HG03565 (cell line): Measurements from ENCODE around the gene TDRD15.
"Not testable (repeated sequence)": the region's sequence is repeated elsewhere in the genome, so short reads cannot be mapped to it uniquely, and the experiment has no call there.

ENCODE experiments used
- ATAC-seq: cut with Tn5 transposase; IDR thresholded peaks from one replicate; pipeline ENCODE4 v1.9.1; 2021; ENCODE audit warnings: mild to moderate bottlenecking, moderate library complexity; ENCODE audit not compliant: unreplicated experiment

The TDRD15 gene

DNA sequence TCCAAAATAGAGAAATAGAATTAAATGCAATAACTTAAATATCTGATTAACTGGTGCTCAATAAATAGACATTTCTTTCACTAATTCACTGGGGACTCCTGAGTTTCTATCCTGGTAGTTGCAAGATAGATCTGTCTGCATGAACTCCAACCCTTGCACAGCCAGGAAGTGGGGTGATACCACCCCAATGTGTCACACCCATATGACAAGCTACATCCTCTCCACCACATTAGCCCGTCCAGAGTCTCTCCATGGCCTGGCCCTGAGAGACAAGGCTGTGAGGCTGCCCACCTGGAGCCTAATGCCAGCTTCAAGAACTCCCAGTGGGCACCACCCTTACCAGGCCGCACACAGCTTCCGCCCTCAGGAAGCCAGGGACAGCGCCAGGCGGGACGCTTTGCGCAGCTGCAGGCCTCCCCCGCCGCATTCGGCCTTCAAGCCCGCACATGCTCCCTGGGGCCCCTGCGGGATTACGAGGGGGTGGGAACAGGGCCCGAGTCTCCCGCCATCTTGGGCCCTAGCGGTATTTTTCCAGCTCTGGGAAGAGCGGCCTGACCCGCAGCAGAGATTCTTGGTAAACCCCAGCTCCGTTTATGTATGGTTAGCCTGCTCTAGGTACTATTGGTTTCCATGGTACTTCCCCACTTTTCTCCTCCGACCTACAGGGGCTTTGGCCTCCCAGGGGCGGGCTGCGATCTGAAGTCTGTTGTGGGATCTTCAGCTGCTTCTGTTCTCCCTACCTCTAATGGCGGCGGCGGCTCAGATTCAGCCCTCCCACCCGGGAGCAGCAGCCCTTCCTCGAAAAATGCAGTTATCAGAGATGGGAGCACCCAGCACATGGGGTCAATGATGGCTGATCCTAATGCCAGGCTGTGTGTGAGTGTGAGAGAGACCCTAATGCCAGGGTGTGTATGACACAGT lies at the start of gene TDRD15:
Gene TDRD15 (plus strand): TSS at position 496 of the 921 bp plus-strand sequence. CDS start 13,500 bp downstream, outside the sequence.
- ATAC-seq = no peak

DNA sequence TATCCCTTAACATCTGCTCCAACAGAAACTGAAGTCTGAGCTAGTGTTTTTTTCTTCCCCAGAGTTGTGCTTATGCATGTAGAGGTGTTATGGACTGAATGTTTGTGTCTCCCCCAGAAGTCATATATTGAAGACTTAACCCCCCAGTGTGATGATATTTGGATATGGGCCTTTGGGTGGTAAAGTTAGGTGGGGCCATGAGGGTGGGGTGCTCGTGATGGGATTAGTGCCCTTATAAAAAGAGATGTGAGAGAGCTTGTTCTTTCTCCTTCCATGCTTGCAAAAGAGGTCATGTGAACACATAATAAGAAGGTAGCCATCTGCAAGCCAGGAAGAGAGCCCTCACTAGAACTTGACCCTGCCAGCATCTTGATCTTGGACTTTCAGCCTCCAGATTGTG lies 45.5 kb upstream of the TDRD15 start:
- ATAC-seq = no peak

DNA sequence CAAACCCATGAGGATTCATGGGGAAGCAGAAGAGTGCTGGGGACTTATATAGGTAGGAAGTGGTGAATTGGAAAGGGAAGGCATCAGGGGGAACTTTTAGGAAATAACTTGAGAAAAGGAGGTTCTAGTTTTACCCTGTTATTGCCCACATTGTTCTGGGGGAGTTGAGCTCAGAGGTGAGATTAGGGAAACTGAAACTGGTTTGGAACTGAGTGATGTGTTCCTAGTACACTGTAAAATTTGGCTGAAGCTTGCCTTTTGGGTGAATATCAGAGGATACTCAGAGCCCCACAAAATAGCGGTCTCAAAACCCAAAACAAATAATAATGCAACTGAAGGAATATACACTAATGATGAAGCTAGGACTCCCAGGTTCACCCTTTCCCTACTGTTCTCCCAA lies 40.3 kb upstream of the TDRD15 start:
- no peak for ATAC-seq

DNA sequence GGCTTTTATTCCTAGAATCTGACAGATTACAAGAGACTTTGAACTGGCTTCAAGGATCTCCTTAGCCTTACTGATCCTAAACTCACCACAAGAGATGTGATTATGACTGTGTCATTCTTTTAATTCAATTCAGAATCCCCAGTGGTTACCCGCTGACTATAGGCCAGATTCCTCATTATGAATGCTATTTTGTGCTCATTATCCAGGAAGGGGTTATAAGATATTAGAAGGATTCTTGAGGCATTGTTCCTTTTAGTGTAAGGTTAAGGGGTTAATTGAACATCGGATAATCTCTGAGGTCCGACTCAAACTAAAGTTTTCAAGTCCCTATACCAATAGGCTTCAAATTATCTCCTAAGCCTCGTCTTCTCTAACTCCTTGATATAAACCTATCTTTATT lies 39.4 kb upstream of the TDRD15 start:
- no peak for ATAC-seq

DNA sequence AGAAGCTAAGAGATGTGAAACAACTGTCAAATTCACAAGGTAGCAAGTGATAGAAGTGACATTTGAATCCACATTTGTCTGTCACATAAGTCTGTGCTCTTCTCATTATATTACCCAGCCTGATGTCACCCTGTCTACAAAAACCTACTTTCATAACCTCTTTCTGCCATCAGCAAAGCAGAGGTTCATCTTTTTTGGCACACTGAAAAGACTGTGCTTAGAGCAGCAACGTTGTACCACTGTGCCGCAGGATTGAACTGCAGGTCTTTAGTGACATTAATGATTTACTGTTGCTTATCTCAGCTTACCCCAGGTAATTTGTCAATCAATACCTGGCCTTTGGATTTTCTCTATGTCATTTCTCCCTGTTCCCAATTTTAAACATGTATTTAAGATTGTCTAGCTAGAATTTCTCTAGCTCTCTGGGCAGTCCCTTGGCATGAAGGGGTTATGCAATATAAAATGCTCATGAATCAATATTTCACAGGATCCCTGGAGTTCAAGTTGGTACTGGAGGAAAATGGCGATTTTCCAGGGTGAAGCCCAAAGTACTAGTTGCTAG lies 31.4 kb upstream of the TDRD15 start:
- no peak for ATAC-seq

DNA sequence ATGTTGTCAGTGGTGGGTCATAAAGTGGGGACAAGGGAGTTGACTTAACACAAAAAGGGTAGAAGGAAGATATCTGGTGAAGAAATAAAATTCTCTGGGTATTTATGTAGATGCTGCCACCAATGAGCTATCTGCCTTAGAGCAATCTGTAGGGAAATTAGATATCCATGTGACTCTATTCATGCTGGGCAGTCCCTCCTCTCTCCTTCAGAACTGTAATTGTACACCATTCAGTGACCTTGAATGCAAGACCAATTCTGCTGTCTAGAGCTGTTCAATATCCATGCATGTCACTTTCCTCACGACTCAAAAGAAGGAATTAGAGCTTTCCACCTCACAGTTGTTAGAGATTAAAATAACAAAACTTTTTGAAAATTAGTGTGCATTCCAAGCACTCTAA lies 28.6 kb upstream of the TDRD15 start:
- ATAC-seq = no peak

DNA sequence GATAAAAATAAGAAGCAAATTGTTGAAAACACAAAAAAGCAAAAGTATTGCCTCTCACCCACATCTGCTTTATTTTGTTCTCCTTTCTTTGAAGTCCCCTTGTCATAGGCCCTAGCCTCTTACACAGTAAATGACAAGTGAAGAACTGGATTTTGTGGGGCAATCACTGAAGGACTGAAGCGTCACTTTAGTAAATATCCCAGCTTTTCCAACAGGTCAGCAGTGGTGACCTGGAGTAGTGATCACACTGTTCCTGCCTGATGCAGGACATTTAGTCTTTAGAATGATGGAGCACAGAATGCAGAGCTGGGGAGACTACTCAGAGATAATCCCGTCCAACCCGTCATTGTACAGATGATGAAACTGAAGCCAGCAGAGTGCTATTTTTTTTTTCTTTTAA lies 28.1 kb upstream of the TDRD15 start:
- ATAC-seq = no peak

DNA sequence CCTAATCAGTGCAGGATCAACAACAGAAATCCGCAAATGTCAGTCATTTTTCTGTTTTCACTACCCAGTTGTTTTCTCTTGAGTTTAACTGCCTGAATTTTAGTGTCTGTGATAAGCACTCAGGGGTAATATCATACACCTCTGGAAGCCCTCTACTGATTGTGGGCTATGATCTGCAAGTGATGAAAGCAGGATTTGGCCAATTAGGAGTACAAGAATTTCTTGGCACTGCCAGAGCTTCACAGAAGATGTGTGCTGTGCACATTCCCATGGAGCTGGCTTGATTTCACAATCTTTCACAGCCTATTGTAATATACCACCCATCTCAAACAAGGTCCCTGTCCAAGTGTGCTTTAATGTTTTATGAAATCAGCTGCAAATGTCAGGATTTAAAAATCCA lies 27.3 kb upstream of the TDRD15 start:
- no peak for ATAC-seq

DNA sequence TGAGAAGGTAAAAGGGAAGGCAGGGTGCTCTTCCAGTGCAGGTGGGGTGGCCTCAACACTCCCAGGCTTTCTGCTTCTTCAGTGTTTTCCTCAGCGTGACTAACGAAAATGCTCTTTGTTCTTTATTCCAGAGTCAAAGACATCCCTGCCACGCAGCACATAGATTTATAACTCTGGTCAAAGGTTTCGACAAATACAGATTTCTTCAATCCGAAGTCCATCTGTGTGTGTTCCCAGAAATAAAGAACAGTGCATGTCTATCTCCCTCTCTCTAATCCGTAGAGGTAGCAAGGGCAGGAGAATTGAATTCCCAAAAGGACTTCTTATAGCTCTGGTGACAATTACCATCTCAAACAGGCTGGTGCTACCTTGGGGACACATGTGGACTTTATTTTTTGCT lies 26.4 kb upstream of the TDRD15 start:
- no peak for ATAC-seq

DNA sequence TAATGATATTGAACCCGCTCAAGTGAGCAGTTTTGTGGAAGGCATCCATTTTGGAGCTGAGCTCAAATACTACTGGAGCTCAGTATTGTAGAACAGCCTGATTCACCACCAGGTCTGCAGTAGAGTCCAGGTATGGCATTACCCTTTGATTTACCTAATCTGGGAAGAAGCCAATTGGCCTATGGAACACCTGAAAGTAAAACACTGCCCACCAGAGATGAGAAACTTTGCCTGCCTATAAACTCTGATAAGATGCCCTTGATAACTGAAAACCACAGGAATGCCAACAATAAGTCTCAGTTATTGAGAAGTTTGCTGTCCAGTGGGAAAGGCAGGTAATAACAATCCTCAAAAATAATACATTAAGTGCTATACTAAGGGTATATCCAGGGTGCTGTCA lies 25.5 kb upstream of the TDRD15 start:
- no peak for ATAC-seq

DNA sequence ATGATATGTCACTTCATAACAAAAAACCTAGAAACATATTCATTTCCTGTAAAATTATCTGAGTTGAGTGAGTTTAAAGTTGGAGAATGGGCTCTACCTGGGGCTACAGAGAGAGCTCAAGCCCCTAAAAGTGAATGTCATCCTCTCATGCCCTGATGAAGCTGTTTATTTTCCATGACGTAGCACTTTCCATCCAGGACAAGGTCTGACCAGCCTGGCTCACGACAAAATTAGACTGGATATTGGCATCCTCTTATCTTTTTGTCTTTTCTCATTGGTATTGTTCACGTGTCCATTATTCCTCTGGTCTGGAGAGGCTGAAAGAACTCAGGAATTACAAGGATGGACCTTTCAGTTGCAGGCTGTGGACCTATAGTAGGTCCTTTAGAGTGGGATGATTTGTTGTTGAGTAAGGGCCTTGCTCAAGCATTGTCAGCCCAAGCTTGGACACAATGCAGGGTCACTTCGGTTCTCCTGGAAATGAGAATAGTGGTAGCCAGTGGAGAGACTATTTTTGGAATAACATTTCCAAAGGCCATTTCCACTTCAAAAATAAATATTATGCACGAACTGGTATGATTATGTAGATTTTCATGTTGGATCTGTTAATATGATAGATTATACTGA lies 24.4 kb upstream of the TDRD15 start:
- ATAC-seq = no peak

DNA sequence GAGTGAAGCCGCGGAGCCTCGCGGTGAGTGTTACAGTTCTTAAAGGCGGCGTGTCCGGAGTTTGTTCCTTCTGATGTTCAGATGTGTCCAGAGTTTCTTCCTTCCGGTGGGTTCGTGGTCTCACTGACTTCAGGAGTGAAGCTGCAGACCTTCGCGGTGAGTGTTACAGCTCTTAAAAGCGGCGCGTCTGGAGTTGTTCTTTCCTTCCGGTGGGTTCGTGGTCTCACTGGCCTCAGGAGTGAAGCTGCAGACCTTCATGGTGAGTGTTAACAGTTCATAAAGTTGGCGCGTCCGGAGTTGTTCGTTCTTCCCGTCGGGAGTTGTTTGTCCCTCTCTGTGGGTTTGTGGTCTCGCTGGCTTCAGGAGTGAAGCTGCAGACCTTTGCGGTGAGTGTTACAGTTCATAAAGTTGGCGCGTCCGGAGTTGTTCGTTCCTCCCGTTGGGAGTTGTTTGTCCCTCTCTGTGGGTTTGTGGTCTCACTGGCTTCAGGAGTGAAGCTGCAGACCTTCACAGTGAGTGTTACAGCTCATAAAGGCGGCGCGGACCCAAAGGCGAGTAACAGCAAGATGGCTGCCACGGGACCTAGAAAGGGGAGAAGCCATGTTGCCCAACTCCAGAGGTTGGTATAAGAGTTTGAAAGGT lies 22.1 kb upstream of the TDRD15 start:
- ATAC-seq = not testable (repeated sequence)

DNA sequence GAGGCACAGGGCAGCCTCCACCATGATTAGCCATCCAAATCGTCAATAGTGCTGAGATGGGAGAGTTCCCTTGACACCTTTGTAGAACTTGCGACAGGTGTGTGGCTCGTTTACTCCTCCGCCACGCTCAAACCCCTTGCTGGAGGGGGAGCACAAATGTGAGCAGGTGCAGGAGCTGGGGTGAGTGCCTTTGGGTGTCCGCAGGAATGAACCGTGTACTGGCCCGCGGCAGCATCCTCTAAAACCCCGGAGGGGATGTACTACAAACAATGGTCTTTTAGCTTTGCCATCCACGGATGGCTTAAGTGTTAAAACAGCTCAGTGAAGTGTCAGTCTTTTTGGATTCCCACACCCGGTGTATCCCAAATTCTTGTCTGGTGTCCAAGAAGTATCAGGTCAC lies 21.4 kb upstream of the TDRD15 start:
- no peak for ATAC-seq

DNA sequence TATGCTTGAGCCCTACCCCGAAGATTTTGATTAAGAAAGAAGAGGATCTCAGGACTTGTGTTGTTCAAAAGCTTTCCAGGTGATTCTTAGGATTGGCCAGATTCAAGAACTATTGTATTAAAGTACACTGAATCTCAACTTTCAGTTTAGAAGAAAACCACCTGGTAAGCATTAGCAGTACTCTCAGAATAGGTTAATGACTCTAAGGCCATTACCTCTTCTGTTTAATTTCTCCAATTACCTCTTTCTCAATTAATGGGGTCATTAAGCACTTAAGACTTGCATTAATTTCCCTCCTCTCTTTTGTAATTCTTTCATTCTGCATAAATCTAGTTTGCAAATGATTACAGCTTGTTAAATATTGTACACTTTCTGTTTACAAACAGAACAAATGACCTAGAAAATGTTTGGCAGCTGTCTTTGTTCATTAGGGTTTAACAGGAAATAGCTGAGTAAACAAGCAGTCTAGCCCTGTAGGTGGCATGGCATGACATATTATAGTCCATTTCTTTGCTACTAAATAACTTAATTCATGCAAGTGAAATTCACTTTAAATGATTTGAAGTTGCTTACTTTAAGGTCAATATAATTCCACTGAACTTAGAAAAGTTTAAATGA lies 20.4 kb upstream of the TDRD15 start:
- ATAC-seq = no peak

DNA sequence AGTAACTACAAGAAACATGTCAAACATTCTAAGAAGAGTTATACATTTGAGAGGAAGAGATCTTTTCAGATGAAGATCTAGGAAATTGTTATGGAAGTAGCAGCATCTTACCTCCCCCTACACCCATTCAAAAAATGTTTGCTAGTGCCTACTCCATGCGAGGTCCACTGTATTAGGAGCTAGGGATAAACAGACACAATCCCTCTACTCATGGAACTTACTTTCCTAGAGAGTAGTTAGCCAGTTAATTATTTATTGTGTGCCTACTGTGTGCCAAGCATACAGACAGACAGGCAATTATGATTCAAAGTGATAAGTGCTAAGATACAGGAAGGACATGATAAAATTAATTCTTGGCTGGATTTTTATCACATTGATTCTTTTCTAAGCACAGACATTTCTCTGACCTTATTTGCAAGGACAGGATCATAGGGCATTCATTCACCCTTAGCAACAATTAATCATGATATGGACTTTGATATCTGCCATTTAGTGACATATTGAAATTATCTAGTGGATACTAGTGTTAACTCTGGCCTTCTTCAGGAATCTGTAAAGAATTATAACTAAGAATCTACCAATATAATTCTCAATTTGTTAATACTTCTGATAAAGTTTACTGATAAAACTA lies 19.6 kb upstream of the TDRD15 start:
- ATAC-seq = no peak

DNA sequence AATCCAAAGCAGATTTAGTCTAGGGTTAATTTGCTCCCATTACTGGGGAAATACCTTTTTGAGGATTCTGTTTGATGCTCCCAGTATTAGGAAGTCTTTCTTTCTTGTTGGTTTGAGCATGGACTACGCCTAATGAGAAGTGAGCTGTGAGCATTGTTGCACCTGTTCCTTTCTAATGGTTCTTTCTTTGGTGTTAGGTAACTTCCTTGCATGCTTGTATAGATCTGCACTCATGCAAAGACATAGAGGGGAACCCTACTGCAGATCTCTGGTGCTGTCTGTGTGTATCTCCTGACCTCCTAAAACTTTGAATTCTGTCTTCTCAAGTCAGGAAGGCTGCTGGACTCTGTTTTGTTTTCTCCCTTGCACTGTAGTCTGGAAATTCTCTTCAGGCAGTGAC lies 12.8 kb upstream of the TDRD15 start:
- no peak for ATAC-seq

DNA sequence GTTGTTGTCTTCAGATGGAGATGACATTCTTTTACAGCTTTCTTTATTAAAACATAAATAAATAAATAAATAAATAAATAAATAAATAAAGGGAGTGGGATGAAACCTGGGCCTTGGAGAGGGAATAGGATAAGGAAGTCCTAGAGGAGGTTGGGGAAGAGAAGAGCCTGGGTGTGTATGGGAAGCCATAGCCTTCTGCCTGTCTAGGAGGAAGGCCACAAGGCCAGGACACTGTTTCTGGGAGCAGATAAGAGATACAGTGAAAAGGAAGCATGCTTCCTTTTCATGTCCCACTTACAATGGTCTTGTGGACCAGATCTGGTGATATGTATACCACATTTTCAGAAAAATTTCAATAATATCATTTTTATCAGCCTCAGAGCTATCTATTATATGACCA lies 6.1 kb upstream of the TDRD15 start:
- ATAC-seq = no peak

DNA sequence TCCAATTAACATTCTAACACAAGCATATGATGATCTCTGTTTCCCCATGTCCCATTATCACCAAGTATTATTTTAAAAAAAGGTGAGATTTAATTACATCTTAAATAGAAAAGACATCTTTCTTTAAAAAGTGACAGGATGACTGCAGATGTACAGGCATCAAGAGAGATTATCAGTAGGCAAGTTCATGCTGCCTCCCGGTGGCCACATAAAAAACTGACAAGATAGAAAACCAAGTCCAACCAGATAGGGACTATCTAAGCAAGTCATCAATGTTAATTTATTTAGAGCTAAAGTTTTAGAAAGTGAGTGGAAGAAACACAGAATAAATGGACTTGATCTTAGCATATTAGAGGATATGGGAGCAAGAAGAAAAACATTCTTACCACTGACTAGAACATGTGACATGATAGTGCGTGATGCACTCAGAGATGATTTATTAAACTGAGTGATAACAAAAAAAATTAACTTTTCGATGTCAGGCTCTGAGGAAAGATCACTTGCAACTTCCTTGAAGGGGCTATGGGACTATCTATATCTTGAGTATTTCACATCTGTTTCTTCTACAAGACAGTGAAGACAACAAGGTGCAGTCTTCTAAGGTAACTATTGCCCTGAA lies 5.4 kb upstream of the TDRD15 start:
- no peak for ATAC-seq

DNA sequence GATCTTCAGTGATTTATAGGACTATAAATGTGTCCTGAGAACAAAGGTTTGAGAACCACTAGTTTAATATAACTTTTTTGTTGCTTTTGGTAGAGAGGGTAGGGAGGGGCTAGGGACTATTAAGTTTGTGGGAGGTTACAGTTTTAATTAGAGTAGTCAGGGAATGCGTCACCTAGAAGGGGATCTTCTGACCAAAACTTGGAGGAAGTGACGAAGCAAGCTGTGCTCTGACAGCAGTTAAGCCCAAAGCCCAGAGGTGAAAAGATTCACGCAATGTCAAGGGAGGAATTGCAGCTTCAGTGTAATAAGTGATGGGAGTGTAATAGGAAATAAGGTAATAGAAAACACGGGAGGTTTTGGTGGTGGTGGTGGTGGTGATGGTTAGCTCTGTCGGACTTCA lies 8.1 kb downstream of the TDRD15 start:
- ATAC-seq = no peak

DNA sequence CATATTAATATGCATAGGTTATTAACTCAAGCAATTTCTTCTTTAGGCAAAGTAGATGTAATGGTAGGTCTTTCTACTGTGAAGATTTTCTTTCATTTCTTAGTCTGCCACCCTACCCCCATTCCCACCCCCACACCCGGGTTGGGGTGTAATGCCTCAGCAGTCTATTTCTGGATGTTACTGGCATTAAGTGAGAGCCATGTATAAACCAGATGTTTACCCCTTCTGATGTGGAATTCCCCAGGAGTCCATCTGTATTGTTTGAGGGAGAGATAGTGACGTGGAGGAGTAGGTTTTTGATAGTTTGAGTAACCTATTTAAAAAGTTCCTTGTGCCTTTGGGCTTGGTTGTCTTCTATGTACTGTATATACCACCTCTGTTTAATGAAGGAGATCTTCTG lies 11.8 kb downstream of the TDRD15 start:
- ATAC-seq = no peak
